ENCODE data around the gene NBAS.

DNA sequence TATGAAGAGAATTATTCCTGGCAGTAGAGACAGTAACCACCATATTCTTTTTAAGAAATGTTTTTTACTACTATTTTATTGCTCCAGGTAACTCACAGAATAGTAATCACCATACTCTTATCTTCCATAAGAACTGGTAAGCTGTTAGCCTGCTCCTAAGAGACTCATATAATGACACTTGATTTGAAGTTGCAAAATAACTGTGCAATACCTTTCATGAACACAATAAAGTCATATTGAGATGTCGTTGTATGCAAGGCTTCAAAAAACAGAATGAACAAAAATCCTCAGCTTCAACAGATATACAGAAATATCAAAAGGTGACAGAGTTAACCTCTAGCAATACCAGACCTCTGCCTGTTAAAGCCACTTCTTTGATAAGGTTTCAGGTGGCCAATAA lies 360.1 kb downstream of the NBAS start:
- no peak for TF ChIP-seq POLR2A (IDR thresholded peaks at IDR 0.05; ENCODE audit: low read length)
- TF ChIP-seq GATA1 (IDR thresholded peaks at IDR 0.05; ENCODE audit: low read depth, low read length): no peak
